AG08395 (cell line): ENCODE data around the gene HNRNPA2B1.
"Not testable (repeated sequence)": the region's sequence is repeated elsewhere in the genome, so short reads cannot be mapped to it uniquely, and the experiment has no call there.

ENCODE experiments used
- DNase-seq: peaks from one replicate; pipeline ENCODE4 v3.0.0; 2012; ENCODE audit warnings: mixed read lengths, low spot score

Gene HNRNPA2B1

GRCh38 chr7:26185131-26185843, 15.3 kb downstream of the HNRNPA2B1 start:
- DNase-seq = no peak

- not testable (repeated sequence) for DNase-seq
Measured at GRCh38 chr7:26184281-26185101, 16.1 kb downstream of the HNRNPA2B1 start.

GRCh38 chr7:26183545-26184280, 16.8 kb downstream of the HNRNPA2B1 start:
- DNase-seq = no peak

GRCh38 chr7:26182706-26183105, 17.8 kb downstream of the HNRNPA2B1 start:
- no peak for DNase-seq

GRCh38 chr7:26182283-26182682, 18.3 kb downstream of the HNRNPA2B1 start:
- DNase-seq = no peak

DNA sequence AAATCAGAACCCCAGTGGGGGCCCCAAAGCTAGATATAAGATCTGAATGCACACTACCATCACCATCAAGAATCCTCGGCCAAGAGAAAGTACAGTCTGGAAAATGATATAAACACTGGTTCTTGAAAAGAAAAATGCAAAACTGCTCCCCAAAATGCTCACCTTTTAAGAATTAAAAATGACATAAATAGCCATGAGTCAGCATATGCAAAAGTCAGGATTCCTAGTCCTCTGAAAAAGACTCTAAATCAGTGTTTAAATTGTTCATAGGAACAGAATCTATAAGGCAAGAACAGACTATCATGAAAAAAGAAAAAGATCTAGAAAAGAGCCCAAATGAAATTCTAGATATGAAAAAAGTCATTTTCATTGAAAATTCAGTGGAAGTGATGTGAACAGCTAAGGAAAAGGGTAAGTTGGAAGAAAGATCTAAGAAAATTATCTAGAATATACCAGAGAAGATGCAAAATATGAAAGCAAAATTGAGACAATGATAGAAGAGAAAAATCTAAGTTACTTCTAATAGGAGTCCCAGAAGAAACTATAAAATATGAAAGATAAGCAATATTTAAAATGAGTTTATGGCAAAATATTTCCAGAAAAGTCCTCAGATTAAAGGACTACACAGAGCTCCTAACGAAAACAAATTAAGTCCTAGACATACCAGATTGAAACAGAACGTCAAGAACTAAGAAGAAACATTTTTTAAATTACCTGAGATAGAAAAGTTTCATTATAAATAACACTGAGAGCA, 18.9 kb downstream of the HNRNPA2B1 start:
- no peak for DNase-seq

GRCh38 chr7:26180792-26181198, 19.8 kb downstream of the HNRNPA2B1 start:
- DNase-seq = no peak

GRCh38 chr7:26179826-26180497, 20.6 kb downstream of the HNRNPA2B1 start:
- no peak for DNase-seq

DNA sequence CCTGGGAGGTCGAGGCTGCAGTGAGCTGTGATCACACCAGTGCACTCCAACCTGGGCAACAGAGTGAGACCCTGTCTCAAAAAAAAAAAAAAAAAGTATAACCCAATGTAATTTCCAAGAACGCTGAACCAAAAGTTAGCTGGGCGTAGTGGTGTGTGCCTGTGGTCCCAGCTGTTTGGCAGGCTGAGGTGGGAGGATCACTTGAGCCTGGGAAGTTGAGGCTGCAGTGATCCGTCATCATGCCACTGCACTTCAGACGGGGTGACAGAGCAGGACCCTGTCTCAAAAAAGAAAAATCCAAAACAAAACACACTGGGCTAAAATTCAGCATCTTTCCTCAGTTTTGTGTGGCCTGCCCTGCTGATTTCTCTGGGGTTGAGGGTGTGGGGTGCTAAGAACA, 21.1 kb downstream of the HNRNPA2B1 start:
- no peak for DNase-seq

- no peak for DNase-seq
Measured at GRCh38 chr7:26178272-26178960, 22.1 kb downstream of the HNRNPA2B1 start.

DNA sequence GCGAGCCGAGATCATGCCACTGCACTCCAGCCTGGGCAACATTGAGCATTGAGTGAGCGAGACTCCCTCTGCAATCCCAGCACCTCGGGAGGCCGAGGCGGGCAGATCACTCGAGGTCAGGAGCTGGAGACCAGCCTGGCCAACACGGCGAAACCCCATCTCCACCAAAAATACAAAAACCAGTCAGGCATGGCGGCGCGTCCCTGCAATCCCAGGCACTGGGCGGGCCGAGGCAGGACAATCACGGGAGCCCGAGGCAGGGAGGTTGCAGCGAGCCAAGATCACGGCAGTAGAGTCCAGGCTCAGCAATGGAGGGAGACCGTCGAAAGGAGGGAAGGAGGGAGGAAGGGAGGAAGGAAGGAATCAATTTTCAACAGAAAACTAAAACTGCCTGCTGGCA, 23.3 kb downstream of the HNRNPA2B1 start:
- DNase-seq = not testable (repeated sequence)

DNA sequence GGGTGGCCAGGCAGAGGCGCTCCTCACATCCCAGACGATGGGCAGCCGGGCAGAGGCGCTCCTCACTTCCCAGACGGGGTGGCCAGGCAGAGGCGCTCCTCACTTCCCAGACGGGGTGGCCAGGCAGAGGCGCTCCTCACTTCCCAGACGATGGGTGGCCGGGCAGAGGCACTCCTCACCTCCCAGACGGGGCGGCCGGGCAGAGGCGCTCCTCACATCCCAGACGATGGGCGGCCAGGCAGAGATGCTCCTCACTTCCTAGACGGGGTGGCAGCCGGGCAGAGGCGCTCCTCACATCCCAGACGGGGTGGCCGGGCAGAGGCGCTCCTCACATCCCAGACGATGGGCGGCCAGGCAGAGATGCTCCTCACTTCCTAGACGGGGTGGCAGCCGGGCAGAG, 23.9 kb downstream of the HNRNPA2B1 start:
- not testable (repeated sequence) for DNase-seq

- DNase-seq = not testable (repeated sequence)
Measured at GRCh38 chr7:26175903-26176302, 24.6 kb downstream of the HNRNPA2B1 start.

GRCh38 chr7:26172048-26172447, 28.5 kb downstream of the HNRNPA2B1 start:
- no peak for DNase-seq

- DNase-seq = no peak
Measured at GRCh38 chr7:26171601-26172000, 28.9 kb downstream of the HNRNPA2B1 start.

- DNase-seq = no peak
Measured at GRCh38 chr7:26170663-26171062, 29.9 kb downstream of the HNRNPA2B1 start.

GRCh38 chr7:26169271-26169670, 31.3 kb downstream of the HNRNPA2B1 start:
- DNase-seq = no peak

DNA sequence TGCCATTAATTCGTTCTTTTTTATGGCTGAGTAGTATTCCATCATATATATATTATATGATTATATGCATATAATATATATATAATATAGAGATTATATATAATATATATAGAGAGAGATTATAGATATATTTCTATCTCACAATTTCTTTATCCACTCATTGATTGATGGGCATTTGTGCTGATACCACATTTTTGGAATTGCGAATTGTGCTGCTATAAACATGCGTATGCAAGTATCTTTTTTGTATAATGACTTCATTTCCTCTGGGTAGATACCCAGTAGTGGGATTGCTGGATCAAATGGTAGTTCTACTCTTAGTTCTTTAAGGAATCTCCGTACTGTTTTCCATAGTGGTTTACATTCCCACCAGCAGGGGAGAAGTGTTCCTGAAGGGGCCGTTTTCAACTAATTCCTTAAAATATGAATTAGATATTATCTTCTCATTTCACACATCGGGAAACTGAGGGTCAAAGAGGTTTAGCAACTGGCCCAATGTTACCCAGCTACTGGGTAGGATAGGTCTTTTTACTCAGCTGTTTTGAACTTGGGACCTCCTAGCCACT, 32.0 kb downstream of the HNRNPA2B1 start:
- DNase-seq = no peak

GRCh38 chr7:26167303-26167934, 33.1 kb downstream of the HNRNPA2B1 start:
- no peak for DNase-seq
